IMR-90 (cell line): ENCODE measurements around the gene PLCG1. TPM values are rescaled to one million over a fixed set of nuclear protein-coding genes. Genes with fewer than 3 reads are reported as not detected.

Experiments
- ATAC-seq: fragments of 200-7000 bp; cut with Tn5 transposase; 2 replicates; pipeline ENCODE4 v1.9.1; 2020; ENCODE audit warnings: low read depth, mild to moderate bottlenecking, moderate library complexity
- BruUV-seq: library from RNA; stranded (reverse); fragments of 400-500 nt; replicated peaks from 2 replicates; lab custom pipeline; 2021; lab: Mats Ljungman, UMichigan
- CTCF ChIA-PET: fragments of 300-600 bp; formaldehyde crosslinking; extraction: SDS; loops from one replicate; lab custom pipeline; 2021; ENCODE audit warnings: antibody characterized with exemption; lab: Yijun Ruan, JAX
- POLR2A ChIA-PET: fragments of 300-600 bp; sonication (Branson Sonifier 250); formaldehyde crosslinking; loops from one replicate; lab custom pipeline; 2022; ENCODE audit warnings: antibody characterized with exemption; ENCODE audit not compliant: unreplicated experiment; lab: Charles Lee
- DNase-seq: peaks from one replicate; pipeline ENCODE4 v3.0.0; 2013
- H2AFZ ChIP-seq: replicated peaks from 2 replicates; pipeline ENCODE3; 2013; ENCODE audit warnings: low read length, mild to moderate bottlenecking; ENCODE audit not compliant: poor library complexity
- H2AK5ac ChIP-seq: 2 replicates; pipeline ENCODE4 v1.6.1; 2013; ENCODE audit warnings: low read depth, low read length, inconsistent platforms
- H2AK9ac ChIP-seq: replicated peaks from 2 replicates; pipeline ENCODE3; 2013; ENCODE audit warnings: mild to moderate bottlenecking, low read depth, low read length, moderate library complexity; ENCODE audit not compliant: poor library complexity
- H2BK120ac ChIP-seq: 2 replicates; pipeline ENCODE4 v1.6.1; 2013; ENCODE audit warnings: low read depth, low read length, inconsistent platforms
- H2BK15ac ChIP-seq: 3 replicates; pipeline ENCODE4 v1.6.1; 2013; ENCODE audit warnings: low read depth, low read length, inconsistent platforms
- H2BK20ac ChIP-seq: 2 replicates; pipeline ENCODE4 v1.6.1; 2013; ENCODE audit warnings: low read depth, mild to moderate bottlenecking, inconsistent platforms, low read length, moderate library complexity
- H2BK5ac ChIP-seq: 2 replicates; pipeline ENCODE4 v1.6.1; 2013; ENCODE audit warnings: mild to moderate bottlenecking, low read depth, low read length, inconsistent platforms; ENCODE audit not compliant: poor library complexity, severe bottlenecking
- H3K14ac ChIP-seq: replicated peaks from 2 replicates; pipeline ENCODE4 v1.6.1; 2013; ENCODE audit warnings: low read depth, low read length, inconsistent platforms
- H3K18ac ChIP-seq: 2 replicates; pipeline ENCODE4 v1.6.1; 2013; ENCODE audit warnings: low read depth, low read length, control low read depth
- H3K23ac ChIP-seq: 2 replicates; pipeline ENCODE4 v1.6.1; 2013; ENCODE audit warnings: low read depth, low read length, inconsistent platforms
- H3K27ac ChIP-seq: 2 replicates; pipeline ENCODE4 v1.5.1; 2013; ENCODE audit warnings: mild to moderate bottlenecking, control low read depth, low read length; ENCODE audit not compliant: insufficient read depth
- H3K27me3 ChIP-seq: 2 replicates; pipeline ENCODE4 v1.6.1; 2013; ENCODE audit warnings: low read length; ENCODE audit not compliant: control insufficient read depth, insufficient read depth
- H3K36me3 ChIP-seq: 2 replicates; pipeline ENCODE4 v1.6.1; 2013; ENCODE audit warnings: low read length, mixed read lengths; ENCODE audit not compliant: control insufficient read depth, insufficient read depth
- H3K4ac ChIP-seq: 2 replicates; pipeline ENCODE4 v1.6.1; 2013; ENCODE audit warnings: low read depth, low read length, inconsistent platforms
- H3K4me1 ChIP-seq: 2 replicates; pipeline ENCODE4 v1.6.1; 2013; ENCODE audit warnings: low read length, mixed read lengths; ENCODE audit not compliant: control insufficient read depth, insufficient read depth
- H3K4me2 ChIP-seq: 2 replicates; pipeline ENCODE4 v1.6.1; 2013; ENCODE audit warnings: low read depth, mild to moderate bottlenecking, control low read depth, low read length, moderate library complexity
- H3K4me3 ChIP-seq: 2 replicates; pipeline ENCODE4 v1.5.1; 2013; ENCODE audit warnings: low read depth, mild to moderate bottlenecking, control low read depth, low read length, moderate library complexity; ENCODE audit not compliant: insufficient read depth
- H3K56ac ChIP-seq: 2 replicates; pipeline ENCODE4 v1.6.1; 2013; ENCODE audit warnings: low read length, inconsistent platforms; ENCODE audit not compliant: insufficient read depth; ENCODE audit errors: extremely low read depth
- H3K79me1 ChIP-seq, 2 experiments: 2 replicates each; pipeline ENCODE4 v1.6.1; 2013; ENCODE audit warnings: low read length in 2 of 2, inconsistent platforms in 1 of 2, low read depth in 1 of 2
- H3K9ac ChIP-seq: 2 replicates; pipeline ENCODE4 v1.6.1; 2013; ENCODE audit warnings: low read depth, low read length, control low read depth
- H3K9me1 ChIP-seq: 2 replicates; pipeline ENCODE4 v1.6.1; 2013; ENCODE audit warnings: low read length, inconsistent platforms; ENCODE audit not compliant: insufficient read depth
- H3K9me3 ChIP-seq: 2 replicates; pipeline ENCODE4 v1.6.1; 2013; ENCODE audit warnings: low read length; ENCODE audit not compliant: control insufficient read depth, insufficient read depth
- H4K20me1 ChIP-seq: 2 replicates; pipeline ENCODE4 v1.6.1; 2013; ENCODE audit warnings: low read length, inconsistent platforms; ENCODE audit not compliant: insufficient read depth
- H4K5ac ChIP-seq: 2 replicates; pipeline ENCODE4 v1.6.1; 2013; ENCODE audit warnings: mild to moderate bottlenecking, low read depth, low read length, control low read depth
- H4K8ac ChIP-seq, 2 experiments: 2 replicates each; pipeline ENCODE4 v1.6.1; 2013; ENCODE audit warnings: low read depth in 2 of 2, low read length in 2 of 2, control low read depth in 1 of 2, inconsistent platforms in 1 of 2
- H4K91ac ChIP-seq: 2 replicates; pipeline ENCODE4 v1.6.1; 2013; ENCODE audit warnings: low read depth, low read length, inconsistent platforms; ENCODE audit not compliant: insufficient read depth
- CEBPB ChIP-seq: IDR thresholded peaks from 2 replicates; pipeline ENCODE4 v1.6.1; 2012; ENCODE audit warnings: low read depth, low read length, improper control_type of control experiment
- CHD1 ChIP-seq: IDR thresholded peaks from 2 replicates; pipeline ENCODE4 v1.6.1; 2012; ENCODE audit warnings: low read depth, low read length, improper control_type of control experiment
- RCOR1 ChIP-seq: IDR thresholded peaks from 2 replicates; pipeline ENCODE4 v1.6.1; 2012; ENCODE audit warnings: mild to moderate bottlenecking, low read length, improper control_type of control experiment; ENCODE audit not compliant: insufficient replicate concordance
- RFX5 ChIP-seq: IDR thresholded peaks from 2 replicates; pipeline ENCODE4 v1.8.0; 2012; ENCODE audit warnings: low read depth, mild to moderate bottlenecking, low read length, moderate library complexity
- USF2 ChIP-seq: fragments of 150-350 bp; IDR thresholded peaks from 2 replicates; pipeline ENCODE4 v1.6.1; 2017; ENCODE audit warnings: mild to moderate bottlenecking, antibody characterized with exemption, low read length, low read depth
- WGBS, 2 experiments: methylation state at CpG; one replicate each; pipeline versions ENCODE4 v1.1.5 to v1.1.7; 2013; ENCODE audit warnings: missing lambda C conversion rate in 2 of 2; ENCODE audit not compliant: insufficient read length in 1 of 2; ENCODE audit errors: extremely low coverage in 2 of 2; 5-methylcytosine and 5-hydroxymethylcytosine counted together
- dilution Hi-C: fragments of 300-500 bp; cut with HindIII; formaldehyde crosslinking; loops from one replicate; pipeline ENCODE4 v1.14.3; 2018; ENCODE audit warnings: low sequenced_read_pairs; ENCODE audit not compliant: unreplicated experiment
- in situ Hi-C: fragments of 300-500 bp; cut with MboI; formaldehyde crosslinking; loops from 3 replicates; pipeline ENCODE4 v1.14.3; 2019; ENCODE audit warnings: low sequenced_read_pairs, inconsistent platforms, mixed read lengths
- intact Hi-C: fragments of 100-400 bp; cut with micrococcal nuclease; formaldehyde crosslinking; loops from 2 replicates; pipeline ENCODE4 v1.10.0; 2022
- polyA plus RNA-seq, 3 experiments: library from polyadenylated mRNA; depleted of rRNA; stranded (reverse); fragments of >200 nt; gene quantifications; 2 replicates each; pipeline ENCODE4 v1.2.3, GENCODE V29; 2012; ENCODE audit warnings: low replicate concordance in 1 of 3
- total RNA-seq: library from RNA; depleted of rRNA; stranded (reverse); fragments of >200 nt; gene quantifications from 2 replicates; pipeline ENCODE4 v1.2.3, GENCODE V29; 2012

Gene PLCG1
- total and polyA plus RNA-seq, 2 of the 4 experiments (the other 2 are of a cell fraction) = 59.1 to 69.1 TPM

- no peak overlapping the region for H3K18ac ChIP-seq
- H3K14ac ChIP-seq = no peak overlapping the region
- ChIA-PET POLR2A (no interaction called here), CTCF (interaction anchor here (1.2 kb wide), 1 partner anchor 25 kb away, joined by 4 read pairs; no protein-coding TSS in a partner anchor)
- H3K4me1 ChIP-seq = peaks cover 6% of the 10 kb centered on the region
- H3K27me3 ChIP-seq = no peaks in the 10 kb centered on the region
- peaks cover 51 to 99% of the 10 kb centered on the region in 2 experiments for H3K79me1 ChIP-seq
- H3K23ac ChIP-seq = no peak overlapping the region
- no peak overlapping the region for H4K8ac ChIP-seq
- intact Hi-C loops = no loop called here
- in situ Hi-C loops = no loop called here
- no peak overlapping the region for H2BK120ac ChIP-seq
- TF ChIP-seq RFX5 = no peak
- no peak for TF ChIP-seq CEBPB
- no peak for TF ChIP-seq RCOR1
- TF ChIP-seq USF2 = no peak
- no peak for TF ChIP-seq CHD1
- H3K27ac ChIP-seq = no peak overlapping the region
- no peak overlapping the region for H2AK9ac ChIP-seq
- BruUV-seq = no TSS peak
- ATAC-seq (no peak), DNase-seq (no peak)
- no peak overlapping the region for H2BK5ac ChIP-seq
- no peak overlapping the region for H3K4me3 ChIP-seq
- no peaks in the 10 kb centered on the region for H3K9me3 ChIP-seq
- H3K4ac ChIP-seq = no peak overlapping the region
- WGBS, 2 experiments = 92% methylated on average over 5 of the region's 8 CpGs; no CpG with 5 or more reads in 1 of the 2 experiments
- no peak overlapping the region for H3K56ac ChIP-seq
- peaks cover 70% of the 10 kb centered on the region for H3K9me1 ChIP-seq
- H2AK5ac ChIP-seq = no peak overlapping the region
- no peak overlapping the region for H2BK20ac ChIP-seq
- H4K5ac ChIP-seq = no peak overlapping the region
- H3K4me2 ChIP-seq = no peak overlapping the region
- H4K91ac ChIP-seq = no peak overlapping the region
- no peak overlapping the region for H2AFZ ChIP-seq
- peaks cover 6% of the 10 kb centered on the region; the same call in 1 of the 2 replicates for H3K36me3 ChIP-seq
- H3K9ac ChIP-seq = no peak overlapping the region
- dilution Hi-C loops = no loop called here
- H2BK15ac ChIP-seq = no peak overlapping the region
- peaks cover 100% of the 10 kb centered on the region for H4K20me1 ChIP-seq
These were observed 10.4 kb downstream of the PLCG1 start for GRCh38 chr20:41147767-41148191.
